Measurements from ENCODE around the gene TM4SF20. TPM values are rescaled to one million over a fixed set of nuclear protein-coding genes. Genes with fewer than 3 reads are reported as not detected.

Gene TM4SF20
- total and polyA plus RNA-seq, 10 of the 15 experiments (the other 5 are each of a cell fraction or from before 2014, with no cell fraction given) = 0.04 to 0.07 TPM; not detected in 8

DNA sequence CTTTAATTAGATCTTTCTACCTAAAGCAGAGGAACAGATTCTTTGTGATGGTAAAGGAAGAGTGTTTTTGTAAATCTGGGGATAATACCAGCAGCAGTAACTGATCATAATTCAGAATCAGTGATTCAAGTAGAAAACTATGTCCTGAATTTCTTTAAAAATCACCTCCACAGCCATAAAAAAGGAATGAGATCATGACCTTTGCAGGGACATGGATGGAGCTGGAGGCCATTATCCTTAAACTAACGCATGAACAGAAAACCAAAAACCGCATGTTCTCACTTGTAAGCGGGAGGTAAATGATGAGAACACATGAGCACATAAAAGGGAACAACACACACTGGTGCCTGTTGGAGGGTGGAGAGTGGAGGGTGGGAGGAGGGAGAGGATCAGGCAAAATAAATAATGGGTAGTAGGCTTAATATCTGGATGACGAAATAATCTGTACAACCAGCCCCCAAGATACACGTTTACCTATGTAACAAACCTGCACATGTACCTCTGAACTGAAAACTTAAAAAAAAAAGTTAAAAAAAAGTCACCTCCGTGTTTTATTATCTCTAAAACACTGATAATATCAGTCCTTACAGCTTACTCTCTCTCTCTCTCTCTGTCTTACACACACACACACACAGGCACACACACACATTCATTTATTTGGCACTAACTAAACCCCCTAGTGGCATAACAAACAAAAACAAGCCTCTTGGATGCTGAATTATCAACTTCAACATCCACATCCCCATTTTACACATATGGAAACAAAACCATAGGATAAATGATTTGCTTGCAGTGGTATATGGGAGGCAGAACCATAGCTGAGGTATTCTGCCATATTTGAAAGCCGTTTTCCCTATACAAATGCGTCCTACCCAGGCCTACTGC lies 1.4 kb downstream of the TM4SF20 start:
- 55% methylated on average over 7 of the region's 8 CpGs for WGBS (ENCODE audit: insufficient coverage, insufficient replicate concordance, low lambda C conversion rate, missing lambda C conversion rate)
- ATAC-seq (peak; percentile 42; the same call in 2 of the 3 replicates), FAIRE-seq (no peak), DNase-seq (ENCODE audit: low read depth, low spot score) (no peak)
- no peaks in the 10 kb centered on the region for H3K27me3 ChIP-seq (replicated peaks in 1 of 2; ENCODE audit: control insufficient read depth in 2 of 2, insufficient read depth in 2 of 2, low read length in 1 of 2)
- no peaks in the 10 kb centered on the region for H3K79me2 ChIP-seq (ENCODE audit: control insufficient read depth, insufficient read depth, low read length)
- H3K4me3 ChIP-seq = no peak overlapping the region
- no peaks in the 10 kb centered on the region for H3K36me3 ChIP-seq (ENCODE audit: control insufficient read depth in 2 of 2, insufficient read depth in 2 of 2, low read length in 1 of 2)
- no peaks in the 10 kb centered on the region for H4K20me1 ChIP-seq (ENCODE audit: control insufficient read depth, insufficient read depth)
- ChIA-PET POLR2A (interaction anchor here (1.5 kb wide), 1 partner anchor 8 kb away, joined by 11 read pairs; no protein-coding TSS in a partner anchor), CTCF (interaction anchor here (0.6 to 1.8 kb wide), 9 partner anchors 9 to 96 kb away, joined by 3 to 7 read pairs (median 3); no protein-coding TSS in a partner anchor), RAD21 (ENCODE audit: unreplicated experiment) (interaction anchor here (0.9 to 1.9 kb wide), 3 partner anchors 22 to 98 kb away, joined by 3 to 4 read pairs (median 4); no protein-coding TSS in a partner anchor), SMC1A (ENCODE audit: uncharacterized antibody, unreplicated experiment) (interaction anchor here (0.6 to 1.9 kb wide), 7 partner anchors 8 to 48 kb away, joined by 3 to 6 read pairs (median 4); no protein-coding TSS in a partner anchor)
- H3K9ac ChIP-seq (ENCODE audit: control insufficient read depth, insufficient read depth, low read length) = no peak overlapping the region
- TF ChIP-seq, protein P1, sequence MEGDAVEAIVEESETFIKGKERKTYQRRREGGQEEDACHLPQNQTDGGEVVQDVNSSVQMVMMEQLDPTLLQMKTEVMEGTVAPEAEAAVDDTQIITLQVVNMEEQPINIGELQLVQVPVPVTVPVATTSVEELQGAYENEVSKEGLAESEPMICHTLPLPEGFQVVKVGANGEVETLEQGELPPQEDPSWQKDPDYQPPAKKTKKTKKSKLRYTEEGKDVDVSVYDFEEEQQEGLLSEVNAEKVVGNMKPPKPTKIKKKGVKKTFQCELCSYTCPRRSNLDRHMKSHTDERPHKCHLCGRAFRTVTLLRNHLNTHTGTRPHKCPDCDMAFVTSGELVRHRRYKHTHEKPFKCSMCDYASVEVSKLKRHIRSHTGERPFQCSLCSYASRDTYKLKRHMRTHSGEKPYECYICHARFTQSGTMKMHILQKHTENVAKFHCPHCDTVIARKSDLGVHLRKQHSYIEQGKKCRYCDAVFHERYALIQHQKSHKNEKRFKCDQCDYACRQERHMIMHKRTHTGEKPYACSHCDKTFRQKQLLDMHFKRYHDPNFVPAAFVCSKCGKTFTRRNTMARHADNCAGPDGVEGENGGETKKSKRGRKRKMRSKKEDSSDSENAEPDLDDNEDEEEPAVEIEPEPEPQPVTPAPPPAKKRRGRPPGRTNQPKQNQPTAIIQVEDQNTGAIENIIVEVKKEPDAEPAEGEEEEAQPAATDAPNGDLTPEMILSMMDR (IDR thresholded peaks at IDR 0.05 in 2 of 3, conservative IDR thresholded peaks at IDR 0.05 in 1 of 3; ENCODE audit: control insufficient read depth in 2 of 3, extremely low read depth in 1 of 3, insufficient read depth in 1 of 3, low read depth in 3 of 3, low read length in 3 of 3) = 0 out of 6 replicates have a peak, but pooled peaks of 1 of the 3 experiments have one; percentile 22
- TF ChIP-seq RAD21 (IDR thresholded peaks at IDR 0.05; ENCODE audit: insufficient read depth, low read depth, low read length) = 0 out of 2 replicates have a peak, but pooled peaks have one; percentile 17
- no peak for TF ChIP-seq KAT2A (conservative IDR thresholded peaks at IDR 0.05; ENCODE audit: control insufficient read depth, low read depth, low read length)
- no peak overlapping the region for H3K4me2 ChIP-seq (ENCODE audit: control insufficient read depth, insufficient read depth)
- intact Hi-C loops (cut with micrococcal nuclease; ENCODE audit: unreplicated experiment) = no loop called here
- H3K27ac ChIP-seq (ENCODE audit: control insufficient read depth, insufficient read depth) = no peak overlapping the region
- H2AFZ ChIP-seq (ENCODE audit: control insufficient read depth, low read depth, low read length) = no peak overlapping the region
- no TSS peak for BruUV-seq (replicated peaks)
- no peaks in the 10 kb centered on the region for H3K9me3 ChIP-seq (replicated peaks; ENCODE audit: control insufficient read depth, insufficient read depth, low read length)
- in situ Hi-C loops (cut with MboI) = no loop called here
- no peaks in the 10 kb centered on the region for H3K4me1 ChIP-seq (ENCODE audit: control insufficient read depth, insufficient read depth, low read length)

Data from GM12878 (cell line).